ENCODE results near the gene EVL.
"Not testable (repeated sequence)": the region's sequence is repeated elsewhere in the genome, so short reads cannot be mapped to it uniquely, and the experiment has no call there.

EVL gene

DNA sequence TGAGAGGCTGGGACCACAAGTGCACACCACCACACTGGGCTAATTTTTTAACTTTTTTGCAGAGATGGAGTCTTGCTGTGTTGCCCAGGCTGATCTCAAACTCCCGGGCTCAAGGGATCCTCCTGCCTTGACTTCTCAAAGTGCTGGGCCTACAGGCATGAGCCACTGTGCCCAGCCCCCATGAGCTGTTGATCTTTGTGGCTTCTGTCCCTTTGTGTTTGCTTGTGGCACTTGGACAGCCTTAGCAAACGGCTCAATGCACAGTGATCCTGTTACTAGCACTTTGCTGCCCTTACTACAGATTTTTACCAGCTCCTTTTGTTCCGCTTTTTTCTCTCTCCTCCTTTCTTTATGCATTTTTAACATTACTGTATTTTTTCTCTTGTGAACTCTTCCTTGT lies 25.3 kb upstream of the EVL start:
- no peak for DNase-seq

DNA sequence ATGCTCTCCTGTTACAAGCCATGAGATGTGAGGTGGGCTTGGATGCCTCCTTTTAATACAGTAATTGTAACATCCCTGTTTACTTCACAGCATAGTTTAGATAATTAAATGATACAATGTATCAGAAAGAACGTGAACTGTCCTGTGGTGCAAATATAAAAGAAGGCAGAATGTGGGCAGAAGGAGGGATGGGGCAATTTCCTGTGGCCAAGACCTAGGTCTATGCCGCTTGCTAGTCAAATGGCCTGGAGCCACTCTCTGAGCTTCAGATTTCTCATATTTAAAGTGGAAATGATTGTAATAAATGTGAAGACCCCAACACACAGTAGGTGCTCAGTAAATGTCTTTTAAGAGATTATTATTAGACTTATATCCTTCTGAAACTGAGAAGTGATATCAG lies 24.0 kb upstream of the EVL start:
- no peak for DNase-seq

DNA sequence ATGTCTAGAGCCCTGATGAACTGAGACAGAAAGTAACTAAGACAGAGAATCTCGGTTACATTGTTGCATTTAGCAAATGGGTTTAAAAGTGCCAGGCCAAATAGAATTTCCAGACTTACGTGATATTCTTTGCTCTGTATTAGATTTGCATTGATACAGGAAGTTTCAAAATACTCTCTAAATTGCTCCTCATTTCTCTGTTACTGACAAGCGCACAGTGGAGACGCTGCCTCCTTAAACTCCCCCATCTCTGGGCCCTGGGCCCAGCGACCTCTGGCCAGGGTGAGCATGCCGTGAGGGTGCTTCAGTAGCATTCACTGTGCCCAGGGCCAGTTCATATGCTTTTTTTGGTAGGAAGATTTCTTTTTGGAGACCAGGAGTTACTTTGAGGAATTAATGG lies 22.9 kb upstream of the EVL start:
- no peak for DNase-seq

DNA sequence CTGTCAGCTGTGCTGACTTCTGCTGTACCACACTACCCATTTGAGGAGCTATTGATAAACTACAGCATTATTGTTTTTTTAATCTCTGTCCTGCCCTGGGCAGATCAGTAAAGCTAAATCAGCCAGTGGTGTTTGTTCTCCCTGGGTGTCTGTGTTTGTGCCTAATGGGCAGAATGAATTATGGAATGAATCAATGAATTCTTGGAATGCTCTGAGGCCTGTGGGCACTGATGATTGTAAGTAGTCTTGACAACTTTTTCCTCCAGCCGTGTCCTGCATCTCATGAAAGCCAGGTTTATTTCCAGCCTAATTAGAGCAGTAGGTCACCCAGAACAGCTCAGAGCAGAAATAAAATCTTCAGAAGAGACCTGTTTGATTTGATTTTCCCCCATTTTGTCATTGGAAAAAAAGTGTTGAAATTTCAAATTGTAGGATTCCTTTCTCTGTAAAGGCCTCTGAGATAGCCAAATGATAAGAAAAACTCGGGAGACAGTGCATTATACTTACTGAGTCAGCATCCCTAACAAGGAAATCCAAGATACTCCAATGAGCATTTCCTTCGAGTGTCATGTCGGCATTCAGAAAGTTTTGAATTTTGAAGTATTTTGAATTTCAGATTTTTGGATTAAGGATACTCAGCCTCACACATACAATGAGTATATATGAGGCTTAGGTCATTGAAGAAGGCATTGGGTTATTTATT lies 19.4 kb upstream of the EVL start:
- no peak for DNase-seq

DNA sequence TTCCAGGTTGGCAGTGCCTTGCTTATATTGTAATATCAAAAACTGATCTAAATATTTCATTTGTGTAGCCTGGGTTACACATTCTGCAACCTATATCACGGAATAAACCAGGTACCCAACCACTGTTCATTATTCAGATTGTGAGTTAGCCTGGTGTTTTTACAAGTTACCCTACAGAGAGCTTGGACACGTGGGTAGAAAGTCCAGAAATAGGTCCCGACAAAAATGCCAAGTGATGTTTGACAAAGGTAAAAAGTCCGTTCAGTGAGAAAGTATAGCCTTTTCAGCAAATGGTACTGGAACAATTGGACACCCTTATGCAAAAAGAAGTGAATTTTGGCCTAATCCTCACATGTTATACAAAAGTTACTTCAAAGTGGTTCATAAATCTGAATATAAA lies 17.6 kb upstream of the EVL start:
- no peak for DNase-seq

DNA sequence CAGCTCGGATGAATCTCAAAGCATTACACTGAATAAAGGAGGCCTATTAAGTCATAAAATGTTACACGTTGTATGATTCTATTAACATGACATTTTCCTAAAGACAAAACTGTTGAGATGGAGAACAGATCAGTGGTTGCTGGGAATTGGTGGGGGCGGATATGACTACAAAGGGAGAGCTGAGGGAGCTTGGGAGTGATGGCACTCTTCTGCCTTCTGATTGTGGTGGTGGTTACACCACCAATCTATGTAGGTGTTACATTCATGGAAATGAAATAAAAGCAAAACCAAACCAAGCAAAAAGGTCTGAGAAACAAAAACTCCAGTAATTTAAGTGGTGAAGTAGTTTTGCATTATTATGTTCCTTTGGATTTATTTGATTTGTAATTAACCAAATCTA lies 16.4 kb upstream of the EVL start:
- DNase-seq: no peak

DNA sequence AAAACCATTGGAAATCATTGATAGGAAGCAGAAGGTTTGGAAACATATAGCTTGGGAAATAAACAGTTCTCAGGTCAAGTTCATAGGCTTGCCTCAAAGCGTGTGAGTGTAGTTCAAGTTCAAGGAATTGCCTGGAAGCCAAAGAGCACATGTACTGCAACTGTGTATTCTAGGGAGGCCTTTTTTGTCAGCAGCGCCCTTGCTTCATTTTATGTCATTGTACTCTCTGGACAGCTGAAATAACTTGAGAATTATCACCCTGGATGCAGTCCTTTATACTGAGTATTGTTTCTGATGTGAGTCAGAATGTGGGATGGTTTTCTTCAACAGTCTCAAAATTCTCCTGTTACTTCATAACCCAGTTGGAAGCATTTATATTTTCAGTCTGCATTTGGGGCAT lies 16.0 kb upstream of the EVL start:
- no peak for DNase-seq

DNA sequence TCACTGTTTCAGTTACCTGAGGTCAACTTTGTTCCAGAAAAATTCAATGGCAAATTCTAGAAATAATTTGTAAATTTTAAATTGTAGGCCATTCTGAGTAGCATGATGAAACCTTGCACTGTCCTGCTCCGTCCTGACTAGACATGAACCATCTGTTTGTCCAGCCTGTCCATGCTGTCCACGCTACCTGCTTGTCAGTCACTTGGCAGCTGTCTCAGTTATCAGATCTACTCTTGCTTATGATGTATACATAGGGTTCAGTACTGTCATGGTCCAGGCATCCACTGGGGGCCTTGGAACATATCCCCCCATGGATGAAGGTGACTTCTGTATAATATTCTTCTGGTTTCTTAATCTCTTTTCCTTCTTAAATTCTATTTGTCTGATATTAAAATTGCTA lies 14.1 kb upstream of the EVL start:
- DNase-seq: no peak

DNA sequence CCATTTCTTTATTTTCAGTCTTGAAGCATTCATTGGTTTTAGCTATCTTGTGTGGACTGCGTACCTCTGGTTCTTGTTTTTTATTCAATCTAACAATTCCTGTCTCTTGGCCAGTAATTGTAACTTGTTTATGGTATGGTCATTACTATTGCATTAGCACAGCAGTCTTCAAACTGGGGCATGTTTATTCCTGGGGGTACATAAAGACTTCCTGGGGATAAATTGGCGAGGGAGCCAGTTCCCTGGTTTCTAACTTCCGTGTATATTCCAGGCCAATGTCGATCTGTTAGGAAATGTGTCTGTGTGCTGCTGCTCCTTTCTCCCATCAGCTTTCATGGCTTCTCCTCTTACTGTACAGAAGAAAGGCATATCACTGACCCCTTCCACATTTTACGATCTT lies 13.7 kb upstream of the EVL start:
- no peak for DNase-seq

DNA sequence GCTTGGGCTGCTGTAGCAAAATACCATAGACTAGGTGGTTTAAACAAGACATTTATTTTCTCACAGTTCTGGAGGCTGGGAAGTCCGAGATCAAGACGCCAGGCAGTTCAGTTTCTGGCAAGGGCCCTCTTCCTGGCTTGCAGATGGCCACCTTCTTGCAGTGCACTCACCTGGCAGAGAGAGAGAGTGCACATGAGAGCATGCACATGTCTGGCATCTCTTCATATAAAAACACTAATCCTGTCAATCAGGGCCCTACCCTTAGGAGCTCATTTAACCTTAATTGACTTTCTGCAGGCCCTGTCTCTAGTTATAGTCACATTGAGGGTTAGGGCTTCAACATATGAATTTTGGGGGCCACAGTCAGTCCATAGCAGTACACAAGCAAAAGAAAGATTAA lies 12.4 kb upstream of the EVL start:
- DNase-seq: no peak

DNA sequence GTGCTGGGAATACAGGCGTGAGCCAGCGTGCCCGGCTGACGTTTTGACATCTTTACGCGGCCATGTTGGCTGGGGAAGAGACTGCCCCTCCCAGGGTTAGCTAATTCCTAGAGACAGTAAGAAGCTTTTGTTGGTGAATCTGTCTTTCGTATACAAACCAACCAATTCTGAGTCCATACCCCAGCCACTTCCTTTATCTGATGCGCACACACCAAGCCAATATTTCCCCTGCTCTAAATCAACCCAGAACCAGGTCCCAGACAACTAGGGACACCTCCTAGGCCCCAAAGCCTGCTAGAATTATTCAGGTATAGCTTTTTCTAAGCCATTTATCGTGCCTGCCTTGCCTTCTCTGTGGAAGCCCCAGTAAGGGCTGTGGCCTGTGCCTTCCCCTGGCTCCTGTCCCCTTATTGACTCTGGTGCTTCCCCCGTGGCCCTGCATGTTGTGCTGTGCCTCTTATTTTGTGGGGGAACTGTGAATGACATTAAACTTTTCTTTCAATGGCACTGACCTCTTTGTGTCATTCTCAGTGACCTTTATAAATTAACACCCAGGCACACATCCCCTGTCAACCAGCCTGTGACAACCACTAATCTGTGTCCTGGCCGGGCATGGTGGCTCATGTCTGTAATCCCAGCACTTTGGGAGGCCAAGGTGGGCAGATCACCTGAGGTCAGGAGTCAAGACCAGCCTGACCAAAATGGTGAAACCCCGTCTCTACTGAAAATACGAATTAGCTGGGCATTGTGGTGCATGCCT lies 10.7 kb upstream of the EVL start:
- DNase-seq: no peak

DNA sequence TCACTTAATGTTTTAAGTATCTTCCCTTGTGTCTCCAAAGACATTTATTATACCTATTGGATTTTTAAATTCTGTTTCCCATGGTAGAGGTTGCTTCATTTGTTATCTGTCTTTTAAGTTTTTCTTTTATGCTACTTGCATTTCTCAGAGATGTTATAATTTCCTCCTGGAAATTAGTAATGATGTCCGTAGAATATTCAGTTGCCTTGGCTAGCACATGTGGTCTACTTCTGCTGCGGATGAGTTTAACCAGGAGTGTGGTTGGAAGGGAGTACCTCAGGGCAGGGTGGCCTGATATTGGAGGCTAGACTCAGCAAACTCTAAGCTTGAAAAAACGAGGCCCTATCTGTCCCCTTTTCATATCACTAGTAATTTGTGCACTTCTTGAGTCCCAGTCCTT lies 8.8 kb upstream of the EVL start:
- DNase-seq: no peak

DNA sequence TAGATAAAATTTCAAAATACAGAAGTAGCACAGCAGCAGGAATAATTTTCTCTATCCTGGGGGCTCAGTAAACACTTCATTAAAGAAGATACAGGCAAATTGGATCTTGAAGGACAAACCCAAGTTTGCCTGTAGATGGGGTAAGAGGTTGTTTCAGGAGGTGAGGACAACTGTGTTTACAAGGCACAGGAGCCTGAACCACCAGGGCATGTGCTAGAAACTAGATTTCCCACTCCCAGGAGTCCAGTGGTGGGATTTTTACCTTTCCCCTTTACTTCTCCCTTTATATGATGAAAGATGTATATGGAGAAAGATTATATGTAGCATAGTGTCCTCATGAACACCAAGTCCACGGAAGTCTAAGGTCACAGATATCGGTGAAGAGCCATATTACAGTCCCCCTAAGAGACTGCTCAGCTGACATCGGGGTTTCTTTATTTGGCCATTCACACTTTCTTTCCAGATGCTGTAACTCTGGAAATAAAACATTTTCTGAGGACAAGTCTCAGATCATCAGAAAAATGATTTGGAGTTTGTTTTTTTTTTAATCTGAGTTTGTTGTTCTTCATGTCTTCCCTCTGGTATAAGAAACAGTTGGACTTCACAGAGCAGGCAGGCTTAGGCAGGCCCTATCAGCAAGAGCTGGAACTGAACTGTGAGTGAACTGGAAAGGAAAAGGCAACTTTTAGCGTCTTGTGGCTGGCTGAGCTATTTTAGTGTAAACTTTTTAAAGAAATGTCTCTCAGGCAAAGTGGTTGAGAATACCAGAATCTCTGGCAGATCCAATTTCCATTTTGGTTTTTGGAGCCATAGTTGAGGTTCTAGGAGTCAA lies 8.0 kb upstream of the EVL start:
- no peak for DNase-seq

DNA sequence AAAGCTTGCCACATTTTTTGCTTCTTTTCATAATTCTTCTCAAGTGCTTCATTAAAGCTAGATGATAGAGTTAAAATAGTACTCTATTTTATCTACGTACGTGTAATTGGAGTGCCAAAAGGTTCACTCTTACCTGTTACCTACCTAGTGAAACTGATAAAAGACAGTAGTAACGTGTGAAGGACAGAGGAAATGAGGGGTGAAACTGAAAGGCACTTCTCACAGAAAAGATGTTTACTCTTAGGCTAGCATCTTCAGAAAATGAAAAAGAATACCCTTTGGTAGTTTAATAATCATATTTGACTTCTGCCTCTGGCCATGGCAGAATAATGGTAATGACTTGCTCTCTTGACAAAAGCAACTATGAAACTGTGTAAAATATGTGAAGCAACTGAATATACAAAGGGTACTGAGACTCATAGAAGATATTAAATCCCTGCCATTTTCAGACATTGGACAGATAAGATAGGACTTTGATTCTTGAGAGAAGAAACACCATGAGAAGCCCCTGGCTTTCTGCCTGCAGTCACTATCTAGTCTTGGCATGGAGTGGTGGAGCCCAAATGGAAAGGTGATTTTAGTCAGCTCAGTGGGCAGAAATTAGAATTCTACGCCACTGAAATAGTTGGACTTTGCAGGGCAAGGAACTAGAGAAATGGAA lies 6.3 kb upstream of the EVL start:
- no peak for DNase-seq

DNA sequence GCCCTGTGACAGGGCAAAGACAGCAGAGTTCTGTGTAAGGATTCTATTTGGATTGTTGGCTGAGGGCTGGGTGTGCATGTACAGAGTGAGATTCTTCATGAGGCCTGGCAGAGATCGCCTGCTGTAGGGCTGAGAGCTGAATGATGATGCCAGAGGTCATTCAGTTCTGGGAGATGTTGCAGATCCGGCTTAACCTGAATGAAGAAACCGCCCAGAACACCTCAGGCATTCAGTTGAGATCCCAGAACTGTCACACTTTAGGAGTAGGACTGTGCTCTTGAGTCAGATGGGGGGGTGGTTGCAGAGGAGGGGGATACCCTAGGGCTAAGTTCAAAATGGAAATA lies 5.8 kb upstream of the EVL start:
- no peak for DNase-seq

DNA sequence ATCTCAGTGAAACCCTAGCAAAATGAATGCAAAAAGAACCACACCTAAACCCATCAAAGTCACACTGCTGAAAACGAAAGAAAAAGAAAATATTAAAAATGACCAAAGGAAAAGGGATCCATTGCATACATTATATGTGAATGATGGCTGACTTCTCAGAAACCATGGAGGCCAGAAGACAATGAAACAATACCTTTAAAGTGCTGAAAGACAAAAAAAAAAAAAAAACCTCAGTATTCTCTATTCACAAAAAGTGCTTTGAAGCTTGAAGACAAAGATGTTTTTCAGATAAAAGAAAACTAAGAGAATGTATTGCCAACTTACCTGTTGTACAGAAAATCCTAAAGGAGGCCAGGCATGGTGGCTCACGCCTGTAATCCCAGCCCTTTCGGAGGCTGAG lies 4.5 kb upstream of the EVL start:
- DNase-seq: no peak

DNA sequence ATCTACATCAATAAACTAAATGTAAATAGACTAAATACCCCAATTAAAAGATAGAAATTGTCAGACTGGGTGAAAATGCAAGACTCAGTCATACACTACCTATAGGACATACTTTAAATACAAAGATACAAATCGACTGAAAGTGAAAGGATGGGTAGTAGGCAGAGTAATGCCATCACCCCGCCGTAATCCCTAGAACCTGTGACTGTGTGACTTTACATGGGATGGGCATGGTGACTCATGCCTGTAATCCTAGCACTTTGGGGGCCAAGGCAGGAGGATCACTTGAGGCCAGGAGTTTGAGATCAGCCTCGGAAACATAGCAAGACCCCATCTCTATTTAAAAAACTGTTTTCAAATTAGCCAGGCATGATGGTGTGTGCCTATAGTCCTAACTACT lies 2.6 kb upstream of the EVL start:
- no peak for DNase-seq

DNA sequence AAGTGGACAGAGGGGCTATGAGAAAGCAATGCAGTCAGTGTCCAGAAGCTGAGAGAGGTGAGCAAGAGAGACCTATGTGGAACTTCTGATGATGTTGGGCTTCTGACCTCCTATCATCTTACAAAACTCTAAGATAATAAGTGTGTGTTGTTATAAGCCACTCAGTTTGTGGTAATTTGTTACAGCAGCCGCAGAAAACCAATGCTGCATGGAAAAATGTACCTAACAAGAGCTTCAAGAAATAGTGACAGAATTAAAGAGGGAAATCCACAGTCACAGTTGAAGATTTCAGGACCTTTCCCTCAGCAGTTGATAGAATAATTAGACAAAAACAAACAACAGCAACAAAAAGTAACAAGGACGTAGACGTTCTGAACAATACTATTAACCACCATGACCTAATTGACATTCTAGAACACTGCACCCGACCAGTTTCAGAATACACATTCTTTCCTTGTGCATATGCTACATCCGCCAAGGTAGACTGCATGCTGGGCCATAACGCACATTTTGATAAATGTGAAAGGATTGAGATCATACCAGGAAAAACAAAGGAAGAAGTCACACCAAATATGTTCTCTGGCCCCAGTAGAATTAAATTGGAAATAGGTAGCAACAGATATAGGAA lies 1.8 kb upstream of the EVL start:
- DNase-seq: no peak

DNA sequence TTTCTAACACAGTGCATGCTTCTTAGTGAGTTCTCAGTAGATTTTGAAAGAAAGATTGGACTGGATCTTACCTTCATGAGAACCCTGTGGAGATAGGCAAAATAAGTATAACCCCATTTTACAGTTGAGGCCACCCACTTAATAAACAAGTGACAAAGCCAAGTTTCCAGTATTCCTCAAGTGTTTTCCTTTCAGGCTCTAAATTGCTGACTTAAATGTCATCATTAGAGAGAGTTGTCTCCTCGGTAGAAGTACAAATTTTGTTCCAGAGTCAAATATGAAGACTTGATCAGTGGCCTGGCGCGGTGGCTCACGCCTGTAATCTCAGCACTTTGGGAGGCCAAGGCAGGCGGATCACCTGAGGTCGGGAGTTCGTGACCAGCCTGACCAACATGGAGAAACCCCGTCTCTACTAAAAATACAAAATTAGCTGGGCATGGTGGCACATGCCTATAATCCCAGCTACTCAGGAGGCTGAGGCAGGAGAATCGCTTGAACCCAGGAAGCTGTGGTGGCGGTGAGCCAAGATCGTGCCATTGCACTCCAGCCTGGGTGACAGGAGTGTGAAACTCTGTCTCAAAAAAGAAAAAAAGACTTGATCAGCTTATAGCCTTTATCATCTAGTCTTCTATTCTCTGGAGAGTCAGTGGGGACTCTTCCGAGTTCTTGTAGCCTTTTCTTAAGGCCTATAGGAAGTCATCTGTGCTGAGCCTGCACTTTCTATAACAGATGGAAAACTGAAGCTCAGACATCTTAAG lies 708 bp upstream of the EVL start:
- not testable (repeated sequence) for DNase-seq

DNA sequence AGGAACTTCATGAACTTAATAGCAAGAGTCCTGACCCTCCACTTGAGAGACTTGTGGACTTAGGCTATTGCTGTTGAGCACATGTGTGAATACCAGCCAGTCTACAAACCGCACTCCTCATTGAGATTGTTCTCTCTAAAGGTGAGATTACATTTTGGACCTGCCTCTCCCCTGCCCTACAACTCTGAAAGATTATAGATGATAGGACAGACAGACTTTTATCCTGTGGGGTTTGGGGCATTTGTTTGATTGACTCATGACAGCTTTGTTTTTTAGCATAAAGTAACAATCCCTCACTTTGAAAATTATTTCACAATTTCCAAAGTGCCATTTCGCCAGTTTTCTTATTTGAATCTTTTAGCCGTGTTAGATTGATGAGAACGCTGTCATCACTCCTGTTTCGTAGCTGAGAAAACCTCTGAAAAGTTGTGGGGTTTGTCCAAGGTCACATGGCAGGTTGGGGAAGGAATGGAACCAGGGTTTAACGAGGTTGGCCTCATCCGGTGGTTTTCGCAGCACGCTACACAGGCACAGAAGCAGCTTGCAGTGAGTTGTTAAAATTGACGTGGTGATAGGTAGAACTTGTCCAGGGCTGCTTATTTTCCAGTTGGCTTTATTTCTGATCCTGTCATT lies 836 bp downstream of the EVL start:
- no peak for DNase-seq

DNA sequence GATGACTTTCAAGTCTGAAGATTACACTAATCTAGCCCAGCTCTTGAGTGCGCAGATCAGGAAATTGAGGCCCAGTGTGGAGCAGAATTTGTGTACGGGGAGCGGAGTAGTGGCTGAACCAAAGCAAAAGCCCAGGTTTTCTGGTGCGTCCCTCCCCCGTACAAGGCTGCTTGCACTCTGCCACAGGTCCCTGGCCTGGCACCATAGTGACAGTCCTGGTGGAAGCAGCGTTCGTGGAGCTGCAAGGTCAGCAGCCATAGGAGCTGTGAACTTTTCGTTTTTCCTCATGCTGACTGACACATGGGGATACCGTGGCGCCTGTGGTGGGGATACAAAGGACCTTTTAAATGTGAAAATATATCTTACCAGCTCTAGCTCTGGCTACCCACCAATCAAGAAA lies 1.7 kb downstream of the EVL start:
- DNase-seq: no peak

DNA sequence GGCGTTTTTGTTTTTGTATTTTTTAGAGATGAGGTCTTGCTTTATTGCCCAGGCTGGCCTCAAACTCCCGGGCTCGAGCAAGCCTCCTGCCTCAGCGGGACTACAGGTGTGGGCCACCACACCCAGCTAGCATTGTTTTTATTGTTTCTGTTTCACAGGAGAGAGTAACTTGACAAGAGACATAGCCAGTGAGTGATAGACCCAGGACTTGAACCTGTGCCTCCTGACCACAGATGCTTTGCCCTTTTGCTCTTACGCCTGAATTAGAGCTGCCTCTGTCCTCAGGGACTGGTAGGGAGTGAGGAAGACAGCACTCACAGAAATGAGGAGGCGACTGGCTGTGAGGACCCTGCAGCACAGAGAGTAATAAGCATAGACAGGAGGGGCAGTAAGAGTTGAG lies 2.3 kb downstream of the EVL start:
- DNase-seq: no peak

All from NCI-H1694 treated with DMSO at 0.1 percent for 48 hours (cell line).